ENCODE measurements around the gene FGF6.
"Not testable (repeated sequence)": the region's sequence is repeated elsewhere in the genome, so short reads cannot be mapped to it uniquely, and the experiment has no call there.

The FGF6 gene

DNA sequence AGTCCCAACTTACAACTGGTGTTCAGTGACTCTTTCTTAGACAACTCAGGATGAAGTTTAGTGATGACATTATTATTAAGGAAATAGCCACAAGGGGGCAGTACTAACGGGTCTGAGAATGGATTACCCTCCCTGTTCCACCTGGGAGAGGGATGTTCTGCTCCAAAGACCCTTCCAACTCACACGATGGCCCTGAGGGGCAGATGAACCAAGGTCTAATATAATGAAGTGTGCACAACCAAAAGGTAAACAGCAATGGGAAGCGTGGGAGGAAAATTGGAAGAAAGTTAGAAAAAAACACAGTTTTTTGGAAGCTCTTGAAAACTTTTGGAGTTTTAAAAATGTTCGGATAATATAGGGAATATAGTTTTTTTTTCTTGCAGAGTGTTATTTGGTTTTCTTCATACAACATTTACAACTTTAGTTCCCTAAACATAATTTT is 24.0 kb downstream of the FGF6 start:
- no peak overlapping the region for H3K27ac ChIP-seq (ENCODE audit: low read depth, low read length)
- peaks cover 0 to 4% of the 10 kb centered on the region in 2 donors for H3K4me1 ChIP-seq (ENCODE audit: control insufficient read depth in 1 of 2, insufficient read depth in 2 of 2, low read length in 2 of 2)
- H3K36me3 ChIP-seq (ENCODE audit: control insufficient read depth in 1 of 2, insufficient read depth in 2 of 2, low read length in 2 of 2): no peaks in the 10 kb centered on the region
- H3K27me3 ChIP-seq (ENCODE audit: control insufficient read depth in 1 of 2, insufficient read depth in 2 of 2, low read length in 2 of 2): peaks cover 0 to 5% of the 10 kb centered on the region in 2 donors
- H3K9ac ChIP-seq (ENCODE audit: low read depth in 1 of 2, low read length in 2 of 2): no peak overlapping the region
- H3K9me3 ChIP-seq (ENCODE audit: control insufficient read depth in 1 of 2, low read length in 2 of 2): no peaks in the 10 kb centered on the region
- no peak overlapping the region for H3K4me3 ChIP-seq (ENCODE audit: low read depth in 1 of 2, low read length in 2 of 2)

GRCh38 chr12:4420138-4420670 is 25.4 kb downstream of the FGF6 start:
- Histone ChIP-seq H3K4me1 (ENCODE audit: control insufficient read depth in 1 of 2, insufficient read depth in 2 of 2, low read length in 2 of 2) (peaks cover 5 to 8% of the 10 kb centered on the region in 2 donors), H3K9me3 (ENCODE audit: control insufficient read depth in 1 of 2, low read length in 2 of 2) (no peaks in the 10 kb centered on the region), H3K27ac (ENCODE audit: low read depth, low read length) (no peak overlapping the region), H3K9ac (ENCODE audit: low read depth in 1 of 2, low read length in 2 of 2) (no peak overlapping the region), H3K4me3 (ENCODE audit: low read depth in 1 of 2, low read length in 2 of 2) (no peak overlapping the region), H3K36me3 (ENCODE audit: control insufficient read depth in 1 of 2, insufficient read depth in 2 of 2, low read length in 2 of 2) (no peaks in the 10 kb centered on the region), H3K27me3 (ENCODE audit: control insufficient read depth in 1 of 2, insufficient read depth in 2 of 2, low read length in 2 of 2) (peaks cover 0 to 8% of the 10 kb centered on the region in 2 donors)

- Histone ChIP-seq H3K4me3 (ENCODE audit: low read depth in 1 of 2, low read length in 2 of 2) (no peak overlapping the region), H3K4me1 (ENCODE audit: control insufficient read depth in 1 of 2, insufficient read depth in 2 of 2, low read length in 2 of 2) (peaks cover 8 to 12% of the 10 kb centered on the region in 2 donors), H3K9me3 (ENCODE audit: control insufficient read depth in 1 of 2, low read length in 2 of 2) (no peaks in the 10 kb centered on the region), H3K9ac (ENCODE audit: low read depth in 1 of 2, low read length in 2 of 2) (no peak overlapping the region), H3K36me3 (ENCODE audit: control insufficient read depth in 1 of 2, insufficient read depth in 2 of 2, low read length in 2 of 2) (no peaks in the 10 kb centered on the region), H3K27me3 (ENCODE audit: control insufficient read depth in 1 of 2, insufficient read depth in 2 of 2, low read length in 2 of 2) (peaks cover 0 to 8% of the 10 kb centered on the region in 2 donors), H3K27ac (ENCODE audit: low read depth, low read length) (no peak overlapping the region)
Observed at GRCh38 chr12:4418913-4419312, 26.7 kb downstream of the FGF6 start.

- Histone ChIP-seq H3K4me3 (ENCODE audit: low read depth in 1 of 2, low read length in 2 of 2) (no peak overlapping the region), H3K9ac (ENCODE audit: low read depth in 1 of 2, low read length in 2 of 2) (no peak overlapping the region), H3K27me3 (ENCODE audit: control insufficient read depth in 1 of 2, insufficient read depth in 2 of 2, low read length in 2 of 2) (peaks cover 0 to 8% of the 10 kb centered on the region in 2 donors), H3K4me1 (ENCODE audit: control insufficient read depth in 1 of 2, insufficient read depth in 2 of 2, low read length in 2 of 2) (peaks cover 8 to 10% of the 10 kb centered on the region in 2 donors), H3K27ac (ENCODE audit: low read depth, low read length) (no peak overlapping the region), H3K36me3 (ENCODE audit: control insufficient read depth in 1 of 2, insufficient read depth in 2 of 2, low read length in 2 of 2) (no peaks in the 10 kb centered on the region), H3K9me3 (ENCODE audit: control insufficient read depth in 1 of 2, low read length in 2 of 2) (no peaks in the 10 kb centered on the region)
Observed at GRCh38 chr12:4417936-4418335, 27.7 kb downstream of the FGF6 start.

DNA sequence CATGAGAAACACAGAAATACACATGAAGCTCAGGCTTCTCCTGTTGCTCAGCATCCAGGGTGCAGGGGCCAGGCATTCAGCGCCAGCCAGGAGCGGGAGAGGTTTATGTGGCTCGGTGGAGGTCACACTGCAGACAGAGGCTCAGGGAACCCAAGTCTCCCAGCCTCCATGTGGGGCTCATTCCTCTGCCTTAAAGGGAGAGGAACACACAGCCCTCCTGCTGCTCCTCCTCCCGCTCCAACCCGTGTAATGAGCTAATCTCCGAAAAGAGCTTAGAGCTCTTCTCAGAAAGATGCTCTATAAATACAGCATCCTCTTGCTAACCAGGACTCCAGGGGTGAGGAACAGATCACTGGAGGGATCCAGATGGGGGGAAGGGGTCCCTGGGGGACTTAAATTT is 28.2 kb downstream of the FGF6 start:
- Histone ChIP-seq H3K9me3 (ENCODE audit: control insufficient read depth in 1 of 2, low read length in 2 of 2) (no peaks in the 10 kb centered on the region), H3K27ac (ENCODE audit: low read depth, low read length) (no peak overlapping the region), H3K9ac (ENCODE audit: low read depth in 1 of 2, low read length in 2 of 2) (no peak overlapping the region), H3K4me3 (ENCODE audit: low read depth in 1 of 2, low read length in 2 of 2) (no peak overlapping the region), H3K4me1 (ENCODE audit: control insufficient read depth in 1 of 2, insufficient read depth in 2 of 2, low read length in 2 of 2) (peaks cover 8 to 10% of the 10 kb centered on the region in 2 donors), H3K36me3 (ENCODE audit: control insufficient read depth in 1 of 2, insufficient read depth in 2 of 2, low read length in 2 of 2) (no peaks in the 10 kb centered on the region), H3K27me3 (ENCODE audit: control insufficient read depth in 1 of 2, insufficient read depth in 2 of 2, low read length in 2 of 2) (peaks cover 0 to 8% of the 10 kb centered on the region in 2 donors)

DNA sequence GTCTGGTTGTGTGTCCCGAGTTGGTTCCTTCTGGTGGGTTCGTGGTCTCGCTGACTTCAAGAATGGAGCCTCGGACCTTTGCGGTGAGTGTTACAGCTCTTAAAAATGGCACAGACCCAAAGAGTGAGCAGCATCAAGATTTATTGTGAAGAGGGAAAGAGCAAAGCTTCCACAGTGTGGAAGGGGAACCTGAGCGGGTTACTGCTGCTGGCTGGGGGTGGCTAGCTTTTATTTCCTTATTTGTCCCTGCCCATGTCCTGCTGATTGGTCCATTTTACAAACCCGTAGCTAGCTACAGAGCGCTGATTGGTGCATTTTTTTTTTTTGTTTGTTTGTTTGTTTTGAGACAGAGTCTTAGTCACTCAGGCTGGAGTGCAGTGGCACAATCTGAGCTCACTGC is 29.3 kb downstream of the FGF6 start:
- no peaks in the 10 kb centered on the region for H3K9me3 ChIP-seq (ENCODE audit: control insufficient read depth in 1 of 2, low read length in 2 of 2)
- no peak overlapping the region for H3K4me3 ChIP-seq (ENCODE audit: low read depth in 1 of 2, low read length in 2 of 2)
- H3K36me3 ChIP-seq (ENCODE audit: control insufficient read depth in 1 of 2, insufficient read depth in 2 of 2, low read length in 2 of 2): no peaks in the 10 kb centered on the region
- H3K27ac ChIP-seq (ENCODE audit: low read depth, low read length): no peak overlapping the region
- H3K4me1 ChIP-seq (ENCODE audit: control insufficient read depth in 1 of 2, insufficient read depth in 2 of 2, low read length in 2 of 2): peaks cover 8 to 10% of the 10 kb centered on the region in 2 donors
- H3K27me3 ChIP-seq (ENCODE audit: control insufficient read depth in 1 of 2, insufficient read depth in 2 of 2, low read length in 2 of 2): peaks cover 0 to 8% of the 10 kb centered on the region in 2 donors
- no peak overlapping the region for H3K9ac ChIP-seq (ENCODE audit: low read depth in 1 of 2, low read length in 2 of 2)

DNA sequence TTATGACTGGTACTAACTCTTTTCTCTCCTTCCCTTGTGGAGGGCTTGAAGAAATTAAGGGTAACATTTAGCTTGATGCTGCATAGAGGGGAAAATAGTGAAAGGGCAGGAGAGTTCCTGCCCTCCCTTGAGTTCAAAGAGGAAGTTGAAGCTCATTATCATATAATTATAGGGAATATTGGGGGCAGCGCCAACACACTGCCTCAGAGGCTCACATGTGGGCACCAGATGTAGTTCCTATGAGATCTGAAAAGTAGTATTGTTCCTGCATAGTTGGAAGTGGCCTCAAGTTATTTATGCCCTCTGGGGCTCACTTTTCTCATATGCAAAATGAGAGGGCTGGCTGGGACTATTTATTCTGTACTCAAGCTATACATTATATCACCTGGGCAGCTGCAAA is 33.1 kb downstream of the FGF6 start:
- Histone ChIP-seq H3K27ac (ENCODE audit: low read depth, low read length) (no peak overlapping the region), H3K4me1 (ENCODE audit: control insufficient read depth in 1 of 2, insufficient read depth in 2 of 2, low read length in 2 of 2) (peaks cover 8 to 10% of the 10 kb centered on the region in 2 donors), H3K27me3 (ENCODE audit: control insufficient read depth in 1 of 2, insufficient read depth in 2 of 2, low read length in 2 of 2) (peaks cover 0 to 8% of the 10 kb centered on the region in 2 donors), H3K9me3 (ENCODE audit: control insufficient read depth in 1 of 2, low read length in 2 of 2) (no peaks in the 10 kb centered on the region), H3K4me3 (ENCODE audit: low read depth in 1 of 2, low read length in 2 of 2) (no peak overlapping the region), H3K9ac (ENCODE audit: low read depth in 1 of 2, low read length in 2 of 2) (no peak overlapping the region), H3K36me3 (ENCODE audit: control insufficient read depth in 1 of 2, insufficient read depth in 2 of 2, low read length in 2 of 2) (no peaks in the 10 kb centered on the region)

- H3K36me3 ChIP-seq (ENCODE audit: control insufficient read depth in 1 of 2, insufficient read depth in 2 of 2, low read length in 2 of 2): no peaks in the 10 kb centered on the region
- H3K4me3 ChIP-seq (ENCODE audit: low read depth in 1 of 2, low read length in 2 of 2): no peak overlapping the region
- H3K27ac ChIP-seq (ENCODE audit: low read depth, low read length): no peak overlapping the region
- H3K9me3 ChIP-seq (ENCODE audit: control insufficient read depth in 1 of 2, low read length in 2 of 2): no peaks in the 10 kb centered on the region
- peaks cover 8 to 10% of the 10 kb centered on the region in 2 donors for H3K4me1 ChIP-seq (ENCODE audit: control insufficient read depth in 1 of 2, insufficient read depth in 2 of 2, low read length in 2 of 2)
- no peak overlapping the region for H3K9ac ChIP-seq (ENCODE audit: low read depth in 1 of 2, low read length in 2 of 2)
- peaks cover 0 to 4% of the 10 kb centered on the region in 2 donors for H3K27me3 ChIP-seq (ENCODE audit: control insufficient read depth in 1 of 2, insufficient read depth in 2 of 2, low read length in 2 of 2)
Observed at GRCh38 chr12:4412056-4412455, 33.6 kb downstream of the FGF6 start.

- Histone ChIP-seq H3K9me3 (ENCODE audit: control insufficient read depth in 1 of 2, low read length in 2 of 2) (no peaks in the 10 kb centered on the region), H3K27ac (ENCODE audit: low read depth, low read length) (no peak overlapping the region), H3K4me3 (ENCODE audit: low read depth in 1 of 2, low read length in 2 of 2) (no peak overlapping the region), H3K36me3 (ENCODE audit: control insufficient read depth in 1 of 2, insufficient read depth in 2 of 2, low read length in 2 of 2) (no peaks in the 10 kb centered on the region), H3K27me3 (ENCODE audit: control insufficient read depth in 1 of 2, insufficient read depth in 2 of 2, low read length in 2 of 2) (no peaks in the 10 kb centered on the region), H3K9ac (ENCODE audit: low read depth in 1 of 2, low read length in 2 of 2) (no peak overlapping the region), H3K4me1 (ENCODE audit: control insufficient read depth in 1 of 2, insufficient read depth in 2 of 2, low read length in 2 of 2) (no peaks in the 10 kb centered on the region)
Observed at GRCh38 chr12:4407136-4407535, 38.5 kb downstream of the FGF6 start.

- H3K9me3 ChIP-seq (ENCODE audit: control insufficient read depth in 1 of 2, low read length in 2 of 2); H3K27me3 ChIP-seq (ENCODE audit: control insufficient read depth in 1 of 2, insufficient read depth in 2 of 2, low read length in 2 of 2); H3K9ac ChIP-seq (ENCODE audit: low read depth in 1 of 2, low read length in 2 of 2); H3K27ac ChIP-seq (ENCODE audit: low read depth, low read length); H3K36me3 ChIP-seq (ENCODE audit: control insufficient read depth in 1 of 2, insufficient read depth in 2 of 2, low read length in 2 of 2); H3K4me1 ChIP-seq (ENCODE audit: control insufficient read depth in 1 of 2, insufficient read depth in 2 of 2, low read length in 2 of 2); H3K4me3 ChIP-seq (ENCODE audit: low read depth in 1 of 2, low read length in 2 of 2): not testable (repeated sequence)
Observed at GRCh38 chr12:4404877-4405637, 40.6 kb downstream of the FGF6 start.

Data from duodenal mucosa (tissue), 2 donors.